Measurements from ENCODE around the gene BHLHA9. TPM values are rescaled to one million over a fixed set of nuclear protein-coding genes. Genes with fewer than 3 reads are reported as not detected.

Gene BHLHA9
- total and polyA plus RNA-seq, 2 experiments from 2014 or later: not detected

DNA sequence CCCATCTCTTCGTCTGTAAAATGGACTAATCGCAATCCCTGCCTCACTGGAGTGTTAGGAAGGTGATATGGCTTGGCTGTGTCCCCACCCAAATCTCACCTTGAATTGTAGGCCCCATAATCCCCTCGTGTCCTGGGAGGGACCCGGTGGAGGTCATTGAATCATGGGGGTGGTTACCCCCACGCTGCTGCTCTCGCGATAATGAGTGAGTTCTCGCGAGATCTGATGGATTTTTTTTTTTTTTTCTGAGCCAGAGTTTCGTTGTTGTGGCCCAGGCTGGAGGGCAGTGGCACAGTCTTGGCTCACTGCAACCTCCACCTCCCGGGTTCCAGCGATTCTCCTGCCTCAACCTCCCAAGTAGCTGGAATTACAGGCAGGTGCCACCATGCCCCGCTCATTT, 20.4 kb downstream of the BHLHA9 start:
- no peaks in the 10 kb centered on the region for H3K9me2 ChIP-seq (replicated peaks; ENCODE audit: insufficient read depth)
- no peaks in the 10 kb centered on the region for H3K79me2 ChIP-seq
- no peaks in the 10 kb centered on the region for H4K20me1 ChIP-seq (ENCODE audit: insufficient read depth, poor library complexity, severe bottlenecking)
- H2AFZ ChIP-seq: no peak overlapping the region
- no peaks in the 10 kb centered on the region for H3K4me1 ChIP-seq (ENCODE audit: insufficient read depth)
- no peak overlapping the region for H3K4me2 ChIP-seq
- TF ChIP-seq EZH2phosphoT487 (IDR thresholded peaks at IDR 0.05; ENCODE audit: low read depth, severe bottlenecking, unreplicated experiment): no peak
- TF ChIP-seq EZH2 (IDR thresholded peaks at IDR 0.05; ENCODE audit: borderline replicate concordance): no peak
- TF ChIP-seq, protein P1, sequence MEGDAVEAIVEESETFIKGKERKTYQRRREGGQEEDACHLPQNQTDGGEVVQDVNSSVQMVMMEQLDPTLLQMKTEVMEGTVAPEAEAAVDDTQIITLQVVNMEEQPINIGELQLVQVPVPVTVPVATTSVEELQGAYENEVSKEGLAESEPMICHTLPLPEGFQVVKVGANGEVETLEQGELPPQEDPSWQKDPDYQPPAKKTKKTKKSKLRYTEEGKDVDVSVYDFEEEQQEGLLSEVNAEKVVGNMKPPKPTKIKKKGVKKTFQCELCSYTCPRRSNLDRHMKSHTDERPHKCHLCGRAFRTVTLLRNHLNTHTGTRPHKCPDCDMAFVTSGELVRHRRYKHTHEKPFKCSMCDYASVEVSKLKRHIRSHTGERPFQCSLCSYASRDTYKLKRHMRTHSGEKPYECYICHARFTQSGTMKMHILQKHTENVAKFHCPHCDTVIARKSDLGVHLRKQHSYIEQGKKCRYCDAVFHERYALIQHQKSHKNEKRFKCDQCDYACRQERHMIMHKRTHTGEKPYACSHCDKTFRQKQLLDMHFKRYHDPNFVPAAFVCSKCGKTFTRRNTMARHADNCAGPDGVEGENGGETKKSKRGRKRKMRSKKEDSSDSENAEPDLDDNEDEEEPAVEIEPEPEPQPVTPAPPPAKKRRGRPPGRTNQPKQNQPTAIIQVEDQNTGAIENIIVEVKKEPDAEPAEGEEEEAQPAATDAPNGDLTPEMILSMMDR (IDR thresholded peaks at IDR 0.05; ENCODE audit: poor library complexity): no peak
- 95% methylated on average over 13 of the region's 13 CpGs for WGBS (ENCODE audit: low lambda C conversion rate, missing lambda C conversion rate)
- no peaks in the 10 kb centered on the region for H3K9me3 ChIP-seq (ENCODE audit: low read depth)
- no peaks in the 10 kb centered on the region for H3K27me3 ChIP-seq
- H3K4me3 ChIP-seq: no peak overlapping the region
- H3K36me3 ChIP-seq (replicated peaks; ENCODE audit: insufficient read depth, low read depth): no peaks in the 10 kb centered on the region
- DNase-seq (ENCODE audit: low spot score): no peak
- no peak overlapping the region for H3K27ac ChIP-seq

DNA sequence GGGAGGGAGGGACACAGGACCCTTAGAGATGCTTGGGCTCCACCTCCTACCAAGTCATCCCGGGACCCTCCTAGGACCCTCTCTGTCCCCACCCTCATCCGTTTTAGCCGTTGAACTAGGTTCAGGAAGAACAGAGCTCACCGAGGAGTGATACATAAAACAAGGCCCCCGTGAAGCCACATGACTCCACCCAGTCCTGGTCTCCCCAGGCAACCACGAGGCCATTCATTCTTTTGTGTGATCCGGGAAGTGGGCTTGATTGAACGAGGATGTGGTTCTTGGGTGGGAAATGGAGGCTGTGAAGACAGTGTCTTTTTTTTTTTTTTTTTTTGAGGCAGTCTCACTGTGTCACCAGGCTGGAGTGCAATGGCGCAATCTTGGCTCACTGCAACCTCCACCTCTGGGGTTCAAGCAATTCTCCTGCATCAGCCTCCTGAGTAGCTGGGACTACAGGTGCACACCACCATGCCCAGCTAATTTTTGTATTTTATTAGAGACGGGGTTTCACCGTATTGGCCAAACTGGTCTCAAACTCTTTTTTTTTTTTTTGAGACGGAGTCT, 24.0 kb downstream of the BHLHA9 start:
- H3K4me1 ChIP-seq (ENCODE audit: insufficient read depth): no peaks in the 10 kb centered on the region
- TF ChIP-seq, protein P1 (IDR thresholded peaks at IDR 0.05; ENCODE audit: poor library complexity): no peak
- TF ChIP-seq EZH2 (IDR thresholded peaks at IDR 0.05; ENCODE audit: borderline replicate concordance) (no peak), EZH2phosphoT487 (IDR thresholded peaks at IDR 0.05; ENCODE audit: low read depth, severe bottlenecking, unreplicated experiment) (no peak)
- no peaks in the 10 kb centered on the region for H3K36me3 ChIP-seq (replicated peaks; ENCODE audit: insufficient read depth, low read depth)
- no peak for DNase-seq (ENCODE audit: low spot score)
- no peaks in the 10 kb centered on the region for H3K27me3 ChIP-seq
- H3K27ac ChIP-seq: no peak overlapping the region
- 85% methylated on average over 10 of the region's 12 CpGs for WGBS (ENCODE audit: low lambda C conversion rate, missing lambda C conversion rate)
- H3K9me3 ChIP-seq (ENCODE audit: low read depth): no peaks in the 10 kb centered on the region
- no peaks in the 10 kb centered on the region for H4K20me1 ChIP-seq (ENCODE audit: insufficient read depth, poor library complexity, severe bottlenecking)
- H3K4me3 ChIP-seq: no peak overlapping the region
- no peak overlapping the region for H2AFZ ChIP-seq
- no peak overlapping the region for H3K4me2 ChIP-seq
- H3K9me2 ChIP-seq (replicated peaks; ENCODE audit: insufficient read depth): no peaks in the 10 kb centered on the region
- H3K79me2 ChIP-seq: no peaks in the 10 kb centered on the region

DNA sequence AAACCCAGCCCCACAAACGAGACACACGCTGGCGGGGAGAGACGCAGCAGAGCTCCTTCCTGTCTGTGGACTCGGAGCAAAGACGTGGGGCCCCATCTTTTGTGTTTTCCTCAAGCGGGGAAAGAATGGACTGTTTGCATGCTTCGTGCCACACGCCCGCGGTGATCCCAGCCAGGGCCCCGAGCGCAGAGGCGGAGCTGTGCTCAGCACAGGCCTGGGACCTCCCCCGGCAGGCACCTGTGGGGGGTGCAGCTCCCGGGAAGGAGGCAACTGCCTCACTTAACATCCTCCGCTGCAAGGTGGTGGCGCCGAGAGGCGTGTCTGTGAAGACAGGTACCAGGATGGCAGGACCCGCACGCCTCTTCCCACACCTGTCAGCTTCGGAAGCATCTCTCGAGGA, 28.4 kb downstream of the BHLHA9 start:
- WGBS (ENCODE audit: low lambda C conversion rate, missing lambda C conversion rate): 19% methylated on average over 24 of the region's 24 CpGs
- peak; percentile 64 for DNase-seq (ENCODE audit: low spot score)
- H3K4me1 ChIP-seq (ENCODE audit: insufficient read depth): no peaks in the 10 kb centered on the region
- peak overlapping the region; percentile 54 for H3K4me2 ChIP-seq
- no peak overlapping the region for H3K27ac ChIP-seq
- no peaks in the 10 kb centered on the region for H3K36me3 ChIP-seq (replicated peaks; ENCODE audit: insufficient read depth, low read depth)
- H3K4me3 ChIP-seq: no peak overlapping the region
- no peaks in the 10 kb centered on the region for H4K20me1 ChIP-seq (ENCODE audit: insufficient read depth, poor library complexity, severe bottlenecking)
- H2AFZ ChIP-seq: no peak overlapping the region
- no peaks in the 10 kb centered on the region for H3K27me3 ChIP-seq
- H3K79me2 ChIP-seq: no peaks in the 10 kb centered on the region
- TF ChIP-seq, protein P1 (IDR thresholded peaks at IDR 0.05; ENCODE audit: poor library complexity): no peak
- TF ChIP-seq EZH2 (IDR thresholded peaks at IDR 0.05; ENCODE audit: borderline replicate concordance) (no peak), EZH2phosphoT487 (IDR thresholded peaks at IDR 0.05; ENCODE audit: low read depth, severe bottlenecking, unreplicated experiment) (no peak)
- no peaks in the 10 kb centered on the region for H3K9me3 ChIP-seq (ENCODE audit: low read depth)
- no peaks in the 10 kb centered on the region for H3K9me2 ChIP-seq (replicated peaks; ENCODE audit: insufficient read depth)
